OCI-LY7 (cell line): Measurements from ENCODE around the gene OSTC. TPM values are rescaled to one million over a fixed set of nuclear protein-coding genes. Genes with fewer than 3 reads are reported as not detected.

Experiments
- BruUV-seq: library from RNA; stranded (reverse); fragments of 400-500 nt; replicated peaks from 2 replicates; lab custom pipeline; 2021; lab: Mats Ljungman, UMichigan
- CTCF ChIA-PET: fragments of 300-600 bp; sonication (Branson Sonifier 250); formaldehyde crosslinking; loops from one replicate; lab custom pipeline; 2022; ENCODE audit warnings: antibody characterized with exemption; ENCODE audit not compliant: unreplicated experiment; lab: Charles Lee
- POLR2A ChIA-PET: fragments of 300-600 bp; sonication (Branson Sonifier 250); formaldehyde crosslinking; loops from one replicate; lab custom pipeline; 2022; ENCODE audit warnings: antibody characterized with exemption; lab: Charles Lee
- DNase-seq: peaks from one replicate; pipeline ENCODE4 v3.0.0-alpha.2; 2015; ENCODE audit warnings: low spot score
- H2AFZ ChIP-seq: fragments of 200-600 bp; sonication (generic), shearing (Covaris generic); 2 replicates; pipeline ENCODE4 v1.6.1; 2014; ENCODE audit warnings: mild to moderate bottlenecking, antibody characterized with exemption, low read length, moderate library complexity
- H3K27ac ChIP-seq: fragments of 200-600 bp; sonication (generic); 2 replicates; pipeline ENCODE4 v1.5.1; 2014; ENCODE audit warnings: mixed run types, low read depth, mild to moderate bottlenecking, moderate library complexity, low read length, inconsistent platforms; ENCODE audit not compliant: poor library complexity, severe bottlenecking
- H3K36me3 ChIP-seq: fragments of 200-600 bp; sonication (generic); 2 replicates; pipeline ENCODE4 v1.6.1; 2014; ENCODE audit warnings: mild to moderate bottlenecking, antibody characterized with exemption, low read length, moderate library complexity, mixed read lengths; ENCODE audit not compliant: insufficient read depth
- H3K4me1 ChIP-seq: fragments of 200-600 bp; sonication (generic); 2 replicates; pipeline ENCODE4 v1.5.1; 2014; ENCODE audit warnings: mild to moderate bottlenecking, low read length; ENCODE audit not compliant: insufficient read depth, poor library complexity, severe bottlenecking
- H3K4me2 ChIP-seq: fragments of 200-600 bp; sonication (generic); 2 replicates; pipeline ENCODE4 v1.6.1; 2014; ENCODE audit warnings: mild to moderate bottlenecking, low read length
- H3K4me3 ChIP-seq: fragments of 200-600 bp; sonication (generic); 2 replicates; pipeline ENCODE4 v1.5.1; 2014; ENCODE audit warnings: mild to moderate bottlenecking, low read depth, low read length; ENCODE audit not compliant: poor library complexity, severe bottlenecking
- H3K79me2 ChIP-seq: fragments of 200-600 bp; sonication (generic); 2 replicates; pipeline ENCODE4 v1.6.1; 2016; ENCODE audit warnings: low read depth, mild to moderate bottlenecking, low read length, moderate library complexity, mixed read lengths; ENCODE audit not compliant: insufficient read depth
- H3K9me2 ChIP-seq: fragments of 200-600 bp; sonication (generic); 2 replicates; pipeline ENCODE4 v1.6.1; 2016; ENCODE audit warnings: mild to moderate bottlenecking, low read length, mixed read lengths; ENCODE audit not compliant: insufficient read depth
- H3K9me3 ChIP-seq: fragments of 200-600 bp; sonication (generic); 2 replicates; pipeline ENCODE4 v1.6.1; 2014; ENCODE audit warnings: mild to moderate bottlenecking, mixed run types, low read length, mixed read lengths
- H4K20me1 ChIP-seq: fragments of 200-600 bp; sonication (generic); 2 replicates; pipeline ENCODE4 v1.6.1; 2014; ENCODE audit warnings: mild to moderate bottlenecking, antibody characterized with exemption, low read length, moderate library complexity, mixed read lengths; ENCODE audit not compliant: insufficient read depth
- EZH2phosphoT487 ChIP-seq: fragments of 200-600 bp; sonication (generic); IDR thresholded peaks from 2 replicates; pipeline ENCODE4 v1.6.1; 2018; ENCODE audit warnings: low read depth, borderline replicate concordance, mild to moderate bottlenecking, mixed run types, antibody characterized with exemption, low read length, moderate library complexity, mixed read lengths
- intact Hi-C: fragments of 100-400 bp; cut with micrococcal nuclease; formaldehyde crosslinking; loops from one replicate; pipeline ENCODE4 v1.10.0; 2022; ENCODE audit not compliant: unreplicated experiment
- total RNA-seq, 2 experiments: library from RNA; depleted of rRNA in 1 of 2; stranded (reverse); fragments of >200 nt in 1 of 2; shearing (Covaris generic) in 1 of 2; gene quantifications; 2 replicates each; pipeline ENCODE4 v1.2.3, GENCODE V29; 2014 to 2022
- TF ChIP-seq, protein P1 (sequence below): fragments of 200-600 bp; sonication (generic); conservative IDR thresholded peaks from 2 replicates; pipeline ENCODE4 v1.5.1; 2014; ENCODE audit warnings: mild to moderate bottlenecking, antibody characterized with exemption, low read length, moderate library complexity, mixed read lengths

Gene OSTC
- total RNA-seq, 2 experiments from 2014 or later: 78.4 to 110 TPM

GRCh38 chr4:108601532-108601931 lies 48.9 kb upstream of the OSTC start:
- Histone ChIP-seq H3K4me1 (no peaks in the 10 kb centered on the region), H3K9me3 (no peaks in the 10 kb centered on the region), H3K4me2 (no peak overlapping the region), H3K79me2 (no peaks in the 10 kb centered on the region), H4K20me1 (no peaks in the 10 kb centered on the region), H3K4me3 (no peak overlapping the region), H3K36me3 (no peaks in the 10 kb centered on the region), H3K27ac (no peak overlapping the region), H3K9me2 (no peaks in the 10 kb centered on the region), H2AFZ (no peak overlapping the region)
- no peak for DNase-seq
- ChIA-PET CTCF (no interaction called here), POLR2A (interaction anchor here (1.9 kb wide), 1 partner anchor 12 kb away, joined by 5 read pairs; no protein-coding TSS in a partner anchor)
- intact Hi-C loops: no loop called here
- BruUV-seq: no TSS peak
- no peak for TF ChIP-seq EZH2phosphoT487

GRCh38 chr4:108602163-108602562 lies 48.2 kb upstream of the OSTC start:
- Histone ChIP-seq H3K27ac (no peak overlapping the region), H3K4me2 (no peak overlapping the region), H4K20me1 (no peaks in the 10 kb centered on the region), H3K79me2 (no peaks in the 10 kb centered on the region), H2AFZ (no peak overlapping the region), H3K4me3 (no peak overlapping the region), H3K36me3 (no peaks in the 10 kb centered on the region), H3K9me3 (no peaks in the 10 kb centered on the region), H3K9me2 (no peaks in the 10 kb centered on the region), H3K4me1 (no peaks in the 10 kb centered on the region)
- ChIA-PET POLR2A (interaction anchor here (1.9 kb wide), 1 partner anchor 13 kb away, joined by 5 read pairs; no protein-coding TSS in a partner anchor), CTCF (no interaction called here)
- no TSS peak for BruUV-seq
- intact Hi-C loops: no loop called here
- TF ChIP-seq, protein P1, sequence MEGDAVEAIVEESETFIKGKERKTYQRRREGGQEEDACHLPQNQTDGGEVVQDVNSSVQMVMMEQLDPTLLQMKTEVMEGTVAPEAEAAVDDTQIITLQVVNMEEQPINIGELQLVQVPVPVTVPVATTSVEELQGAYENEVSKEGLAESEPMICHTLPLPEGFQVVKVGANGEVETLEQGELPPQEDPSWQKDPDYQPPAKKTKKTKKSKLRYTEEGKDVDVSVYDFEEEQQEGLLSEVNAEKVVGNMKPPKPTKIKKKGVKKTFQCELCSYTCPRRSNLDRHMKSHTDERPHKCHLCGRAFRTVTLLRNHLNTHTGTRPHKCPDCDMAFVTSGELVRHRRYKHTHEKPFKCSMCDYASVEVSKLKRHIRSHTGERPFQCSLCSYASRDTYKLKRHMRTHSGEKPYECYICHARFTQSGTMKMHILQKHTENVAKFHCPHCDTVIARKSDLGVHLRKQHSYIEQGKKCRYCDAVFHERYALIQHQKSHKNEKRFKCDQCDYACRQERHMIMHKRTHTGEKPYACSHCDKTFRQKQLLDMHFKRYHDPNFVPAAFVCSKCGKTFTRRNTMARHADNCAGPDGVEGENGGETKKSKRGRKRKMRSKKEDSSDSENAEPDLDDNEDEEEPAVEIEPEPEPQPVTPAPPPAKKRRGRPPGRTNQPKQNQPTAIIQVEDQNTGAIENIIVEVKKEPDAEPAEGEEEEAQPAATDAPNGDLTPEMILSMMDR: no peak
- no peak for TF ChIP-seq EZH2phosphoT487
- DNase-seq: no peak

- H4K20me1 ChIP-seq: no peaks in the 10 kb centered on the region
- intact Hi-C loops: no loop called here
- H3K36me3 ChIP-seq: no peaks in the 10 kb centered on the region
- no peaks in the 10 kb centered on the region for H3K9me3 ChIP-seq
- H3K4me2 ChIP-seq: no peak overlapping the region
- no peak overlapping the region for H3K27ac ChIP-seq
- no TSS peak for BruUV-seq
- TF ChIP-seq EZH2phosphoT487: no peak
- TF ChIP-seq, protein P1: no peak
- H3K4me1 ChIP-seq: no peaks in the 10 kb centered on the region
- no peaks in the 10 kb centered on the region for H3K9me2 ChIP-seq
- CTCF ChIA-PET: no interaction called here
- no peak overlapping the region for H2AFZ ChIP-seq
- POLR2A ChIA-PET: interaction anchor here (0.6 to 0.7 kb wide), 2 partner anchors 50 to 560 kb away, joined by 3 read pairs; no protein-coding TSS in a partner anchor
- no peaks in the 10 kb centered on the region for H3K79me2 ChIP-seq
- DNase-seq: no peak
- H3K4me3 ChIP-seq: no peak overlapping the region
Measured at GRCh38 chr4:108607079-108607815, 43.2 kb upstream of the OSTC start.
